Fibroblast of the aortic adventitia (primary cell): ENCODE measurements around the gene ERCC3. TPM values are rescaled to one million over a fixed set of nuclear protein-coding genes. Genes with fewer than 3 reads are reported as not detected.

Experiments
- DNase-seq: peaks from one replicate; pipeline ENCODE4 v3.0.0-alpha.2; 2010; ENCODE audit warnings: low read depth
- H3K4me3 ChIP-seq: 2 replicates; pipeline ENCODE4 v1.5.1; 2011; ENCODE audit warnings: low read depth, mild to moderate bottlenecking, control low read depth, low read length, moderate library complexity
- total RNA-seq: library from RNA; depleted of rRNA; stranded (reverse); fragments of >200 nt; gene quantifications from 2 replicates; pipeline ENCODE4 v1.2.3, GENCODE V29; 2012; ENCODE audit warnings: low replicate concordance
- TF ChIP-seq, protein P1 (sequence below): IDR thresholded peaks from 2 replicates; pipeline ENCODE4 v1.5.1; 2011; ENCODE audit warnings: mild to moderate bottlenecking, low read length, control low read depth, inconsistent platforms; ENCODE audit not compliant: insufficient read depth

The ERCC3 gene
- total RNA-seq, 1 donor, result 35.4 TPM

DNA sequence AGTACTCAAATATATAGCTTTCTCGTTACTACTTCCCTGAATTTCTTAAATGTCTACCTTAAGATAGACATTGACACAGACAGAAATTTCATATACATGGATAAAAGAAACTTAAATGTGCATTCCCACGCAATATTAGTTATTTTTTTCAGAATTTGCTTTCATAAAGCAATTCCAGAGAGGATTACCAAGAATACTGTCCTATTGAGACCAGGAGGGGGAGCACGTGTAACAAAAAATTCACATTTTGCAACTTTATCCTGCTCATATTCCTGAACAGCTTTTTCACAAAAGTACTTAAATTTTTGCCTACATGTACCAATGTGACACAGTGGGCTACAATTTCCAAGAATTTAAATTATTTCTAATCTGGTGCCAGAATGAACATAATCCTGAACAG lies 30.7 kb upstream of the ERCC3 start:
- H3K4me3 ChIP-seq, result no peak overlapping the region
- TF ChIP-seq, protein P1, sequence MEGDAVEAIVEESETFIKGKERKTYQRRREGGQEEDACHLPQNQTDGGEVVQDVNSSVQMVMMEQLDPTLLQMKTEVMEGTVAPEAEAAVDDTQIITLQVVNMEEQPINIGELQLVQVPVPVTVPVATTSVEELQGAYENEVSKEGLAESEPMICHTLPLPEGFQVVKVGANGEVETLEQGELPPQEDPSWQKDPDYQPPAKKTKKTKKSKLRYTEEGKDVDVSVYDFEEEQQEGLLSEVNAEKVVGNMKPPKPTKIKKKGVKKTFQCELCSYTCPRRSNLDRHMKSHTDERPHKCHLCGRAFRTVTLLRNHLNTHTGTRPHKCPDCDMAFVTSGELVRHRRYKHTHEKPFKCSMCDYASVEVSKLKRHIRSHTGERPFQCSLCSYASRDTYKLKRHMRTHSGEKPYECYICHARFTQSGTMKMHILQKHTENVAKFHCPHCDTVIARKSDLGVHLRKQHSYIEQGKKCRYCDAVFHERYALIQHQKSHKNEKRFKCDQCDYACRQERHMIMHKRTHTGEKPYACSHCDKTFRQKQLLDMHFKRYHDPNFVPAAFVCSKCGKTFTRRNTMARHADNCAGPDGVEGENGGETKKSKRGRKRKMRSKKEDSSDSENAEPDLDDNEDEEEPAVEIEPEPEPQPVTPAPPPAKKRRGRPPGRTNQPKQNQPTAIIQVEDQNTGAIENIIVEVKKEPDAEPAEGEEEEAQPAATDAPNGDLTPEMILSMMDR, result peak; percentile 64
- DNase-seq, result peak; percentile 80

DNA sequence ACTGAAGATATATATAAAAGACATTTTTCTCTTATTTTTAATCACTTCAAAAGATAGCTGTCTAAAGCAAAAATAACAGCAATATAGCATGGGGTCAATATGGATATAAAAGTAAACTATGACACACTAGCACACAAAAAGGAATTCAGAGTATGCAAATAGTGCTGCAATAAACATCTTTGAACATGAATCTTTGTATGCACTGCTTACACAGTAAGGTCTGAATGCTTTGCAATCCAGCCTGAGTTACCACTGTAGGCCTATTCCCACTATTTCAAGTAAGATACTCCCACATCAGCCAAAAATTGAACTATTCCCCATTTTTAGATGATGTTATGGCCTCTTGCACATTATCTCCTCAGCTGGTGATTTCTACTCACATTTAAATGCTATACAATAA lies 27.4 kb upstream of the ERCC3 start:
- no peak for DNase-seq
- TF ChIP-seq, protein P1, result no peak

DNA sequence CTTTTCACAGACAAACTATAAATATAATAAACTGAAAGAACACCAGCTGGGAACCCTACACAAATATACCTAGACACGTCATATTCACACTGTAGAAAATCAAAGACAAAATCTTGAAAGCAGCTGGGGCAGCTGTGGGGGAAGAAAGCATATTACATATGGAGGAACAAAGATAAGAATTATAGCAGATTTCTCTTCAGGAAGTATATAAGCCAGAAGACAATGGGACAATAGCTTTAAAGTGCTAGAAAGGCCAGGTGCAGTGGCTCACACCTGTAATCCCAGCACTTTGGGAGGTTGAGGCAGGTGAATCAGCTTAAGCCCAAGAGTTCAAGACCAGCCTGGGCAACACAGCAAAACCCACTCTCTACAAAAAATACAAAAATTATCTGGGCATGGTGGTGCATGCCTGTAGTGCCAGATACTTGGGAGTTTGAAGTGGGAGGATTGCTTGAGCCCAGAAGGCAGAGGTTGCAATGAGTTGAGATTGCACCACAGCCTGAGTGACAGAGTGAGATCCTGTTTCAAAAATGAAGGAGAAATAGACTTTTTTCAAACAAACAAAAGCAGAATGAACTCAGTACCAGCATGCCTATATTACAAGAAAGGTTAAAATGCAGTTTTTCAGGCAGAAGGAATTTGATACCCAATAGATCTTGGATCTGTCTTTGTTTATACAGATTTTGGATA lies 26.8 kb upstream of the ERCC3 start:
- TF ChIP-seq, protein P1, result no peak
- DNase-seq, result no peak
- no peak overlapping the region for H3K4me3 ChIP-seq

More for the DNA sequence above, 27.4 kb upstream of the ERCC3 start:
- no peak overlapping the region for H3K4me3 ChIP-seq

DNA sequence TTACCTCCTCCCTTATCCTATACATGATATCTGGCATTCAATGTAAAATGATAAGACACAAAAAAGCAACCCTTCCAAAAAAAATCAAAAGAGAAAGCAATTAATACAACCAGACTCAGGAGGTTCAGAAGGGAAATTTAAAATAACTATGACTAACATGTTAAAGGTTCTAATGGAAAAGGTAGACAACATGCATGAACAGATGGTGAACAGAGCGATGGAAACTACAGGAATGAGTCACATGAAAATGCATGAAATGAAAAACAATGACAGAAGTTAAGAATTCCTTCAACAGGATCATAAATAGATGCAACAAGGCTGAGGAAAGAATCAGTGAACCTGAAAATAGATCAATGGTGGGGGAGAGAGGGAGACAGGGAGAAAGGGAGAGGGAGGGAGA lies 26.1 kb upstream of the ERCC3 start:
- no peak for DNase-seq

DNA sequence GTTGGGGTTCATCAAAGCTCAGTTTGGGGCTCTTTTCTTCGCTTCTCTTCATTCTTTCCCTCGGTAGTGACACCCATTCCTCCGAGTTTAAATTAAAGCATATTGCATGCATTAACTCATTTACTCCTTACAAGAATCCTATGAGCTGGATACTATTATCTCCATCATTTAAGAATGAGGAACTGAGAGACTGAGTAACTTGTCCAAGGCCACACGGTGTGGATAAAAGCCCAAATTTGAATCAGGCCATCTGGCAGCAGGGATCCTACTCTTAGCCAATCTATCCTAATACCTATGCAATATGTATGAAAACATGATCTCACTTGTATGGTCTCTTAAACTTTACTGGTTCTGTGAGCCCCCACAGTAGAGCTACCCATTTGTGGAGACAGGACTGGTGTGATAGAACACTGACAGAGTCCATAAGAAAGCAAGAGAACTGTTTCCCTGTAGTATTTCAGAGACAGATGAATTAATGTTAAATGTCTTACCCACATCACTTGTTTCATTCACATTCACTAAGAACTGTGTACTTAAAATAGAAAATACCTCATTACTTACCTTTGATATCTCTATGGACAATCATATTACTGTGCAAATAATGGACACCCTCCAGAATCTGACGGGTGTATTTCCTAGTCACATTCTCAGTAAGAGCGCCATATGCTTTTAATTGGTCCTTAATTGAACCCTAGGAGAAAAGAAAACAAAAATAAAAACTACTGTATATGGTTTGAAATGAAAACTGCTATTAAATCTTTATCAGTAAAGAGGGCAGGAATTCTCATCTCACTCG lies 20.4 kb upstream of the ERCC3 start:
- H3K4me3 ChIP-seq, result no peak overlapping the region
- DNase-seq, result no peak
- TF ChIP-seq, protein P1, result no peak

More for the DNA sequence above, 26.1 kb upstream of the ERCC3 start:
- TF ChIP-seq, protein P1, result no peak
- no peak overlapping the region for H3K4me3 ChIP-seq

DNA sequence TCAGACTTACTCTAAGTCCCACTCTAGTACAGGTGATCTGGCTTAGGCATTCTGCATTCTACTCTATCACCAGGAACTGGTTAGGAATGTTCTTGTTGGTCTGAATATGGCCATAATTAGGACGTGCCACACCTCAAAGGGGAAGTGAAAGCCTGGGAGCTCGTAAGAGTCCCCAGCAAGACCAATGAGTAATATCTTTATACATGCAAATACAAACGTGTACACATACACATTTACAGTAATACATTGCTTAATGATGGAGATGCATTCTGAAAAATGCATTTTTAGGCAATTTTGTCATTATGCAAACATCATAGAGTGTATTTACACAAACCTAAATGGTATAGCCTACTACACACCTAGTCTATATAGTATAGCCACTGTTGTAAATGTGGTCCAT lies 19.5 kb upstream of the ERCC3 start:
- DNase-seq, result no peak
- TF ChIP-seq, protein P1, result no peak

More for the DNA sequence above, 19.5 kb upstream of the ERCC3 start:
- H3K4me3 ChIP-seq, result no peak overlapping the region
